Prostate gland (tissue), 2 donors: ENCODE results near the gene MCHR2.

Source experiments
- POLR2A ChIP-seq: fragments of 450-650 bp; IDR thresholded peaks from one replicate; pipeline ENCODE4 v1.6.1; 2016; ENCODE audit warnings: antibody characterized with exemption, mild to moderate bottlenecking
- TF ChIP-seq, protein P1 (sequence below), 4 experiments: fragments of 200-600 bp in 2 of 4; fragments of 450-650 bp in 2 of 4; sonication (generic) in 2 of 4; IDR thresholded peaks; 1 replicate in 3 of 4; 2 replicates in 1 of 4; pipeline ENCODE4 v1.5.1; 2016 to 2019; ENCODE audit warnings: antibody characterized with exemption in 4 of 4, mild to moderate bottlenecking in 2 of 4, moderate library complexity in 2 of 4

DNA sequence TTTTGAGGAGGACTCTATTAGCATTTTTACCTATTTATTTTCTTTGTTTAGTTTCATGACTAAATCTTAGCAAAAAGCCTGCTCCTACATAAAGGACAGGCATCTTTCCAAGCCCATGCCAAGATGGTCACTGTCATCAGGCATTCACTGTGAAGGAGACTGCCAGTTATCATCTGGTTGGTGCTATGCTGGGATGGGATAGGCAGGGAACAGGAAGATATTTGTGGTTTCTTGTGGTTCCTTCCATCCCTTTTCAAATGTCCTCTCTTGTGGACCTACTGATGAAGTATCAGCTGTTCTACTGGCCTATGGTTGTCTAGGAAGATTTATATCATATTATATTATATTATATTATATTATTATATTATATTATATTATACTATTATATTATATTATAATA lies 107.0 kb downstream of the MCHR2 start:
- no peak for TF ChIP-seq POLR2A
- TF ChIP-seq, protein P1, sequence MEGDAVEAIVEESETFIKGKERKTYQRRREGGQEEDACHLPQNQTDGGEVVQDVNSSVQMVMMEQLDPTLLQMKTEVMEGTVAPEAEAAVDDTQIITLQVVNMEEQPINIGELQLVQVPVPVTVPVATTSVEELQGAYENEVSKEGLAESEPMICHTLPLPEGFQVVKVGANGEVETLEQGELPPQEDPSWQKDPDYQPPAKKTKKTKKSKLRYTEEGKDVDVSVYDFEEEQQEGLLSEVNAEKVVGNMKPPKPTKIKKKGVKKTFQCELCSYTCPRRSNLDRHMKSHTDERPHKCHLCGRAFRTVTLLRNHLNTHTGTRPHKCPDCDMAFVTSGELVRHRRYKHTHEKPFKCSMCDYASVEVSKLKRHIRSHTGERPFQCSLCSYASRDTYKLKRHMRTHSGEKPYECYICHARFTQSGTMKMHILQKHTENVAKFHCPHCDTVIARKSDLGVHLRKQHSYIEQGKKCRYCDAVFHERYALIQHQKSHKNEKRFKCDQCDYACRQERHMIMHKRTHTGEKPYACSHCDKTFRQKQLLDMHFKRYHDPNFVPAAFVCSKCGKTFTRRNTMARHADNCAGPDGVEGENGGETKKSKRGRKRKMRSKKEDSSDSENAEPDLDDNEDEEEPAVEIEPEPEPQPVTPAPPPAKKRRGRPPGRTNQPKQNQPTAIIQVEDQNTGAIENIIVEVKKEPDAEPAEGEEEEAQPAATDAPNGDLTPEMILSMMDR (IDR thresholded peaks at IDR 0.05): no peak
